PC-9 (cell line): Measurements from ENCODE around the gene B9D1. TPM values are rescaled to one million over a fixed set of nuclear protein-coding genes. Genes with fewer than 3 reads are reported as not detected.

Experiments
- BruUV-seq: library from RNA; stranded (reverse); fragments of 400-500 nt; replicated peaks from 2 replicates; lab custom pipeline; 2021; lab: Mats Ljungman, UMichigan
- CTCF ChIA-PET: fragments of 300-600 bp; sonication (Branson Sonifier 250); formaldehyde crosslinking; loops from one replicate; lab custom pipeline; 2022; ENCODE audit warnings: antibody characterized with exemption; lab: Charles Lee
- POLR2A ChIA-PET: fragments of 300-600 bp; sonication (Branson Sonifier 250); formaldehyde crosslinking; loops from one replicate; lab custom pipeline; 2022; ENCODE audit warnings: antibody characterized with exemption; ENCODE audit not compliant: unreplicated experiment; lab: Charles Lee
- DNase-seq, 2 experiments: peaks; one replicate each; pipeline versions ENCODE4 v3.0.0 to v3.0.0-alpha.2; 2015 to 2022; ENCODE audit warnings: mixed read lengths in 1 of 2
- H2AFZ ChIP-seq: fragments of 200-600 bp; sonication (generic); 2 replicates; pipeline ENCODE4 v1.8.1; 2017; ENCODE audit warnings: antibody characterized with exemption
- H3F3A ChIP-seq: fragments of 200-600 bp; sonication (generic); 2 replicates; pipeline ENCODE4 v1.8.1; 2017; ENCODE audit warnings: antibody characterized with exemption, mild to moderate bottlenecking, low read depth; ENCODE audit not compliant: insufficient read depth
- H3K27ac ChIP-seq: fragments of 200-600 bp; sonication (generic); 2 replicates; pipeline ENCODE4 v1.6.1; 2016; ENCODE audit warnings: mixed run types
- H3K27me3 ChIP-seq: fragments of 200-600 bp; sonication (generic); 2 replicates; pipeline ENCODE4 v1.6.1; 2016; ENCODE audit warnings: low read depth, mixed run types; ENCODE audit not compliant: insufficient read depth
- H3K36me3 ChIP-seq: fragments of 200-600 bp; sonication (generic); 2 replicates; pipeline ENCODE4 v1.6.1; 2016; ENCODE audit warnings: low read depth, mixed run types
- H3K4me1 ChIP-seq: fragments of 200-600 bp; sonication (generic); replicated peaks from 2 replicates; pipeline ENCODE4 v1.6.1; 2016; ENCODE audit warnings: mixed run types; ENCODE audit not compliant: insufficient read depth
- H3K4me2 ChIP-seq: fragments of 200-600 bp; sonication (generic); 2 replicates; pipeline ENCODE4 v1.6.1; 2017; ENCODE audit warnings: mixed run types
- H3K4me3 ChIP-seq: fragments of 200-600 bp; sonication (generic); 2 replicates; pipeline ENCODE4 v1.6.1; 2016; ENCODE audit warnings: mixed run types
- H3K79me2 ChIP-seq: fragments of 200-600 bp; sonication (generic); 2 replicates; pipeline ENCODE4 v1.6.1; 2017; ENCODE audit warnings: low read depth, mixed run types
- H3K9me2 ChIP-seq: fragments of 200-600 bp; sonication (generic); 2 replicates; pipeline ENCODE4 v1.8.1; 2017; ENCODE audit warnings: mild to moderate bottlenecking; ENCODE audit not compliant: insufficient read depth
- H3K9me3 ChIP-seq: fragments of 200-600 bp; sonication (generic); 2 replicates; pipeline ENCODE4 v1.8.1; 2016; ENCODE audit warnings: low read depth; ENCODE audit not compliant: insufficient read depth
- H4K20me1 ChIP-seq: fragments of 200-600 bp; sonication (generic); 2 replicates; pipeline ENCODE4 v1.8.1; 2017; ENCODE audit not compliant: insufficient read depth
- CTCF ChIP-seq: fragments of 200-600 bp; sonication (generic); conservative IDR thresholded peaks from 2 replicates; pipeline ENCODE4 v1.6.1; 2017; ENCODE audit warnings: mixed run types, antibody characterized with exemption, mild to moderate bottlenecking, moderate library complexity
- EZH2 ChIP-seq: fragments of 200-600 bp; sonication (generic); IDR thresholded peaks from 2 replicates; pipeline ENCODE4 v1.8.0; 2017; ENCODE audit warnings: antibody characterized with exemption, low read depth
- intact Hi-C: fragments of 100-400 bp; cut with micrococcal nuclease; formaldehyde crosslinking; loops from one replicate; pipeline ENCODE4 v1.10.0; 2022; ENCODE audit not compliant: unreplicated experiment
- total RNA-seq: library from RNA; stranded (reverse); gene quantifications from 2 replicates; pipeline ENCODE4 v1.2.3, GENCODE V29; 2021

The B9D1 gene
- total RNA-seq, 1 experiment from 2014 or later: 40.2 TPM

- no peak for DNase-seq
- Histone ChIP-seq H3F3A (peaks cover 6% of the 10 kb centered on the region), H3K9me3 (no peaks in the 10 kb centered on the region), H3K36me3 (peaks cover 4% of the 10 kb centered on the region; the same call in 1 of the 2 replicates), H2AFZ (peak overlapping the region; percentile 88; the same call in 1 of the 2 replicates), H3K4me2 (peak overlapping the region; percentile 80; the same call in 1 of the 2 replicates), H4K20me1 (no peaks in the 10 kb centered on the region), H3K4me1 (peaks cover 13% of the 10 kb centered on the region), H3K9me2 (no peaks in the 10 kb centered on the region), H3K27me3 (no peaks in the 10 kb centered on the region), H3K27ac (no peak overlapping the region), H3K79me2 (peaks cover 16% of the 10 kb centered on the region), H3K4me3 (no peak overlapping the region)
- POLR2A ChIA-PET: interaction anchor here (0.7 kb wide), 1 partner anchor 365 kb away, joined by 4 read pairs; no protein-coding TSS in a partner anchor
- CTCF ChIA-PET: interaction anchor here (0.5 to 2.4 kb wide), 7 partner anchors 14 to 1391 kb away, joined by 3 to 27 read pairs (median 6); partner anchors contain the start of genes DRC3 and MAPK7
- no TSS peak for BruUV-seq
- intact Hi-C loops: loop anchor here (1.0 to 5.0 kb wide), 6 partner anchors 84 to 403 kb away; no protein-coding TSS in a partner anchor
- TF ChIP-seq EZH2: no peak
- TF ChIP-seq CTCF: no peak
Observed at GRCh38 chr17:19363460-19364035, 1.0 kb upstream of the B9D1 start.

- peaks cover 16% of the 10 kb centered on the region for H3K79me2 ChIP-seq
- TF ChIP-seq EZH2 (no peak), CTCF (peak; percentile 14; the same call in 1 of the 2 replicates)
- peak overlapping the region; percentile 80 for H3K4me2 ChIP-seq
- H3K9me2 ChIP-seq: no peaks in the 10 kb centered on the region
- intact Hi-C loops: loop anchor here (1.0 to 5.0 kb wide), 6 partner anchors 84 to 403 kb away; no protein-coding TSS in a partner anchor
- no peaks in the 10 kb centered on the region for H3K27me3 ChIP-seq
- POLR2A ChIA-PET: interaction anchor here (0.5 to 1.6 kb wide), 8 partner anchors 11 to 1813 kb away, joined by 3 to 19 read pairs (median 5); partner anchors contain the start of gene MAPK7
- CTCF ChIA-PET: interaction anchor here (0.5 to 2.4 kb wide), 10 partner anchors 9 to 1390 kb away, joined by 3 to 27 read pairs (median 4); partner anchors contain the start of genes ALDH3A2, DRC3 and MAPK7
- no peaks in the 10 kb centered on the region for H3K9me3 ChIP-seq
- H3F3A ChIP-seq: peaks cover 6% of the 10 kb centered on the region
- peaks cover 13% of the 10 kb centered on the region for H3K4me1 ChIP-seq
- H2AFZ ChIP-seq: peak overlapping the region; percentile 88
- no peaks in the 10 kb centered on the region for H4K20me1 ChIP-seq
- DNase-seq: no peak
- no peak overlapping the region for H3K27ac ChIP-seq
- H3K4me3 ChIP-seq: peak overlapping the region; percentile 86; the same call in 1 of the 2 replicates
- H3K36me3 ChIP-seq: peaks cover 4% of the 10 kb centered on the region; the same call in 1 of the 2 replicates
- no TSS peak for BruUV-seq
Observed at GRCh38 chr17:19363114-19363438, 553 bp upstream of the B9D1 start.

- Histone ChIP-seq H3K9me2 (no peaks in the 10 kb centered on the region), H3K36me3 (peaks cover 8% of the 10 kb centered on the region; the same call in 1 of the 2 replicates), H3K27ac (peak overlapping the region; percentile 85), H3K9me3 (no peaks in the 10 kb centered on the region), H4K20me1 (no peaks in the 10 kb centered on the region), H3K27me3 (no peaks in the 10 kb centered on the region), H2AFZ (peak overlapping the region; percentile 88), H3K79me2 (peaks cover 16% of the 10 kb centered on the region), H3K4me3 (peak overlapping the region; percentile 86), H3K4me2 (peak overlapping the region; percentile 80), H3F3A (peaks cover 10% of the 10 kb centered on the region), H3K4me1 (peaks cover 13% of the 10 kb centered on the region)
- CTCF ChIA-PET: interaction anchor here (1.2 to 2.4 kb wide), 3 partner anchors 16 to 399 kb away, joined by 3 to 27 read pairs (median 19); partner anchors contain the start of gene MAPK7
- POLR2A ChIA-PET: interaction anchor here (0.6 to 1.6 kb wide), 4 partner anchors 8 to 1483 kb away, joined by 3 to 19 read pairs (median 5); partner anchors contain the start of gene MAPK7
- TSS peak; percentile 53 for BruUV-seq
- intact Hi-C loops: loop anchor here (1.0 to 5.0 kb wide), 5 partner anchors 35 to 390 kb away; no protein-coding TSS in a partner anchor
- DNase-seq: no peak
- no peak for TF ChIP-seq CTCF
- no peak for TF ChIP-seq EZH2
Observed at GRCh38 chr17:19361944-19362276, 613 bp downstream of the B9D1 start.
